ENCODE data around the gene HAO2. TPM values are rescaled to one million over a fixed set of nuclear protein-coding genes. Genes with fewer than 3 reads are reported as not detected.

The HAO2 gene
- total RNA-seq, 4 donors from 2014 or later: not detected

DNA sequence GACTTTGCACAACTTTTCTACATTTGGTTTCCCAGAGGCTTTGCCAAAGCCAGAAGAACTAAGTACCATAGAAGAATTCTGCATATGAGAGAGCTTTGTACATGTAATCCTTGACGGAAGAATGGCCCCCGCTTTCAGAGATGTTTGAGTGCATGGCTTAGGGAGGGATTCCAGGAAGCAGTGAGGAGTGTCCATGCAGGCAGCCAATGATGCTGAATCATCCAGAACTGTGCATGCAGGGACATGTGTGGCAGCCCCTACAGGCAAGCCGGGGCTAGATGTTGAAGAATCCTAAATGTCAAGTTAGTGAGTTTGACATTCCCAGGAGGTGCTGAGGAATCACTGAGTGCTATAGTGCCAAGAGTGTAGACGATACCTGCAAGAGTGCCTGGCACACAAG is 9.9 kb upstream of the HAO2 start:
- no peak for ATAC-seq (ENCODE audit: low FRiP score)
- TF ChIP-seq, protein P1, sequence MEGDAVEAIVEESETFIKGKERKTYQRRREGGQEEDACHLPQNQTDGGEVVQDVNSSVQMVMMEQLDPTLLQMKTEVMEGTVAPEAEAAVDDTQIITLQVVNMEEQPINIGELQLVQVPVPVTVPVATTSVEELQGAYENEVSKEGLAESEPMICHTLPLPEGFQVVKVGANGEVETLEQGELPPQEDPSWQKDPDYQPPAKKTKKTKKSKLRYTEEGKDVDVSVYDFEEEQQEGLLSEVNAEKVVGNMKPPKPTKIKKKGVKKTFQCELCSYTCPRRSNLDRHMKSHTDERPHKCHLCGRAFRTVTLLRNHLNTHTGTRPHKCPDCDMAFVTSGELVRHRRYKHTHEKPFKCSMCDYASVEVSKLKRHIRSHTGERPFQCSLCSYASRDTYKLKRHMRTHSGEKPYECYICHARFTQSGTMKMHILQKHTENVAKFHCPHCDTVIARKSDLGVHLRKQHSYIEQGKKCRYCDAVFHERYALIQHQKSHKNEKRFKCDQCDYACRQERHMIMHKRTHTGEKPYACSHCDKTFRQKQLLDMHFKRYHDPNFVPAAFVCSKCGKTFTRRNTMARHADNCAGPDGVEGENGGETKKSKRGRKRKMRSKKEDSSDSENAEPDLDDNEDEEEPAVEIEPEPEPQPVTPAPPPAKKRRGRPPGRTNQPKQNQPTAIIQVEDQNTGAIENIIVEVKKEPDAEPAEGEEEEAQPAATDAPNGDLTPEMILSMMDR (IDR thresholded peaks at IDR 0.05): no peak
- no peak for DNase-seq (ENCODE audit: low spot score)

DNA sequence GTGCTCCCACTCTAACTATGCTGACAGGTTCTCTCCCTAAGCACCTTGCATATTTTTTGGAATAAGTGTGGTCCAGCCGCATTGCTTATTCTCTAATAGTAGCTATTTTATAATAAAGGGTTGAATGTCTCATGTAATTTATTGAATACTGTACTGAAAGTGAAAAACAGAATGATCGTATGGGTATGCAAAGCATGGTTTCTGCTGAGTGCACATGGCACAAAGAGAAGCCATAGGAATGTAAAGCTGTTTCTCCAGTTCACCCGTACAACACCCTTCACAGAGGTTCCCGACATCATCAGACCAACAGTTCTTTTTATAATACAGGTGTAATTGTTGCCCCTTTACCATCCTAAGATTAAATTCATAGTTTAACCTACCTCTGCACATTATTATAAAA is 8.9 kb upstream of the HAO2 start:
- ATAC-seq (ENCODE audit: low FRiP score) (no peak), DNase-seq (ENCODE audit: low spot score) (no peak)
- TF ChIP-seq, protein P1 (IDR thresholded peaks at IDR 0.05): no peak

DNA sequence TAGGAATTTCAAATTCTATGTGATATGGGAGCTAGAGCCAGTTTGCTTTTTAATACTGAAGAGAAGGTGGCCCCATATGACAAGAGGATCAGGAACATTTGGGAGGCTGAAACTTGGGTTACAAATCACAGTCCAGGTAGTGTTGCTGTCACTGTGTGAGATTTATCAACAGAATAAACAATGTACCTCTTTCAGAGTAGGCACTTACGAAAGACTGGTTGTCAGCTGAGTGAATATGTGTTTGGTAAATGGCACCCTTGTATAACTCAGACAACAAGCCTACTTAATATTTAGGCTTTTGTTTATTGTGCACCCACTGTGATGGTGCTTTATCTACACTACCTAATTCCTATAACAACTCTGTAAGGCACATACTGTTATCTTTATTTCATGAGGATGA is 7.4 kb upstream of the HAO2 start:
- DNase-seq (ENCODE audit: low spot score): no peak
- no peak for ATAC-seq (ENCODE audit: low FRiP score)
- TF ChIP-seq, protein P1 (IDR thresholded peaks at IDR 0.05): no peak

DNA sequence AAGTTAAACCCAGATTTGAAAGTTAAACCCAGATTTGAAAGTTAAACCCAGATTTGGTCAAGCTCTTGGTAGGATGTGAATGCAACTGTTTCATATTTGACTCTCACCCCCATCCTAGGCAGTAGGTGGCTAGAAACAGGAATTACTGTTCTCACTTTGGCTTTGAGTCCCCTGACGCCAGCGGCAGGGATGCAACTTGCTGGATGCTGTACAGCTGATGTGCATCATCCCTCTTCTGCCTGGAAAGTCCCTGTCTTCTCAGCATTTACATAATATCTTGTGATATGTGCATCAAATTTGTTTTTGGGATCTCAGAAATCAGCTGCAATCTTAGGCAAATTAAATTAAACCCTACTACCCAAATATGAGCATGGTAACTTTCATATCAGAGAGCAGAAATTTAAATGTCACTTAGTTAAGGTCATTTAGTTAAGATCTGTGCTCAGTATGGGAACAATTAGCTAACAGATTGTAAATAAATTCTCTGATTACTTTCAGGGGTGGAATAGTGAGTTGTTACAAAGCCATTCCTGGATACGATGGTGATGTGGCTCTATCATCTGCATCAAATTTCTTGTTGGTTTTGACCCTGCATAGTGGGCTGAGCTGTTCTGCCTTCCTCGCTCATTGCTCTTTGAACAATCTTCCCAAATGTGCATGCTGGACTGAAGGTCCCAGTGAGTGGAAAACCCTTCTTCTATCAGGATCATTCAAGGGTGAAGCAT is 6.8 kb upstream of the HAO2 start:
- TF ChIP-seq, protein P1 (IDR thresholded peaks at IDR 0.05): no peak
- DNase-seq (ENCODE audit: low spot score) (no peak), ATAC-seq (ENCODE audit: low FRiP score) (no peak)

DNA sequence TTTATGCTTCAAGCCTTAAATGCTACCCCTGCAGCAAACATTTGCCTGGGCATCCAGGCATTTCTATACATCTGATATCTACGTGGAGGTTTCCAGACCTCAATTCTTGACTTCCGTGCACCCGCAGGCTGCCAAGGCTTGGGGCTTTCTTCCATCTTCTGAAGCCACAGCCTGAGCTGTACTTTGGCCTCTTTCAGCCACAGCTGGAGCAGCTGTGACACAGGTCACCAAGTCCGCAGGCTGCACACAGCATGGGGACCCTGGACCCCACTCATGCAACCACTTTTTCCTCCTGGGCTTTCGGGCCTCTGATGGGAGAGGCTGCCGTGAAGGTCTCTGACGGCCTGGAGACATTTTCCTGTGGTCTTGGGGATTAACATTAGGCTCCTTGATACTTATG is 5.4 kb upstream of the HAO2 start:
- ATAC-seq (ENCODE audit: low FRiP score) (no peak), DNase-seq (ENCODE audit: low spot score) (no peak)
- TF ChIP-seq, protein P1 (IDR thresholded peaks at IDR 0.05): no peak

DNA sequence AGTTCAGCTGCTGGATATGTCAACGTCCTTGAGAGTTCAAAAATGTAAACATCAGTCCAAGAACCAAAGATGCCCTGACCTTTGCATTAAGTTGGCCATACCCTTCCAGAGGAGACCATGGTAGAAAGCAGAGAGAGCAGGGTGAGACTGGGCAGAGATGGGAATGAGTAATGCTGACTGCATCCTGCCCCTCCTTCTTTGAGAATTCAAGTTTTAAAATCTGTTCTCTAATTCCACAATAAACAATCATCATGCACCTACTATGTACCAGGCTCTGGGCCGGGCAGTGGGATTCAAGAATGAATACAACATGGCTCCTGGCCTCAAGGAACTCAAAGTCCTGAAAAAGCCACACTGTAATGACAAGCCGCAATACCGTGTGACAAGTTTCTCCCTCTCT is 3.9 kb upstream of the HAO2 start:
- ATAC-seq (ENCODE audit: low FRiP score) (no peak), DNase-seq (ENCODE audit: low spot score) (no peak)
- TF ChIP-seq, protein P1 (IDR thresholded peaks at IDR 0.05): no peak

DNA sequence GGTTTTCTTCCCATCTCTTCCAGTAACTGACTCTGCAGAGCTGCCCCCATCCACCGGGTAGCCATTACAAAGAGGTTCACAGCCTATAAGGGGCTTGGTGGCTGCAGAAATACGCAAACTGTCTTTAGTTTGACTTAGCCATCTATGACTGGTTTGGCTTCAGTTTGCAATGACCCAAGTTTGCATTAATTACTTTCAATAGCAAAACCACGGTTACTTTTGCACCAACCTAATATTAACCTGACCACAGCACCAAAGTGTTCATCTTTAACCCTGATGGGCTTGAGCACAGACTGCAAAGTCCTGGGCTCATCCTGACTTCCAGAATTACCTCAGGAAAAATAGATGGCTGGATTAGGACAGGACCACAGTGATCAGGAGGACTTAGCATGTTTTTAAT is 2.2 kb upstream of the HAO2 start:
- ATAC-seq (ENCODE audit: low FRiP score): no peak
- TF ChIP-seq, protein P1 (IDR thresholded peaks at IDR 0.05): no peak
- DNase-seq (ENCODE audit: low spot score): no peak

All from omental fat pad (tissue), 4 donors.